Measurements from ENCODE around the gene TBR1. TPM values are rescaled to one million over a fixed set of nuclear protein-coding genes. Genes with fewer than 3 reads are reported as not detected.

TBR1 gene
- not detected for total RNA-seq

DNA sequence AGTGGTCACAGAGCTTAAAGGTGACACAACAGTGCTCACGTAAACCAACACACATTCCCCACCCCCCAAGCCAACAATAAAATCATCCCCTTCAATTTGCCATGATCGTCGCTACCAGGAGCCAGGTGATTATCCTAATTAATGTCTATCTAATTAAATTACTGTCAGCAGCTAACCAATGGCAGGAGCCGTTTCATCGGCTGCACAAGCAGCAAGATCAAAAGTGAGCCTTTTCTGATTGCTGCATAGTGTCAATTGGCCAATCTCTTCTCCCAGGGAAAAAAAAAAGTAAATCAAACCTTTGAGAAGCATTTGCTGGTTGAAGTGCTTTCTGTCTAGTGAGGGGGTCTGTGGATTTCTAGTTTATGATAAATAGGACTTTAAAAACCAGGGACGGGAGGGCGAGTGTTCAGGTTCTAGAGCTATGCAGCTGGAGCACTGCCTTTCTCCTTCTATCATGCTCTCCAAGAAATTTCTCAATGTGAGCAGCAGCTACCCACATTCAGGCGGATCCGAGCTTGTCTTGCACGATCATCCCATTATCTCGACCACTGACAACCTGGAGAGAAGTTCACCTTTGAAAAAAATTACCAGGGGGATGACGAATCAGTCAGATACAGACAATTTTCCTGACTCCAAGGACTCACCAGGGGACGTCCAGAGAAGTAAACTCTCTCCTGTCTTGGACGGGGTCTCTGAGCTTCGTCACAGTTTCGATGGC, at the start of gene TBR1:
TSS of gene TBR1 (plus strand) at position 311 of the 721 bp plus-strand sequence. CDS start at position 425, 114 bp downstream.
- peak within 1 kb of the TSS; percentile 45 for H3K4me3 Mint-ChIP-seq
- H3K9me3 Mint-ChIP-seq = no peaks in the 10 kb centered on the region
- H3K27me3 Mint-ChIP-seq = peaks cover 62% of the 10 kb centered on the region
- POLR2A ChIA-PET = interaction anchor here (0.6 kb wide), 1 partner anchor 8 kb away, joined by 4 read pairs; no protein-coding TSS in a partner anchor
- intact Hi-C loops (cut with micrococcal nuclease) = loop anchor here (1.0 to 5.0 kb wide), 4 partner anchors 8 to 179 kb away; partner anchors contain the start of gene PSMD14
- DNase-seq = no peak
- peaks cover 3% of the 10 kb centered on the region for H3K36me3 Mint-ChIP-seq
- no peak within 1 kb of the TSS for H3K27ac Mint-ChIP-seq
- CTCF ChIA-PET = interaction anchor here (0.8 to 1.1 kb wide), 3 partner anchors 9 to 193 kb away, joined by 3 to 5 read pairs (median 3); no protein-coding TSS in a partner anchor
- H3K4me1 Mint-ChIP-seq (ENCODE audit: low read depth) = peaks cover 47% of the 10 kb centered on the region

DNA sequence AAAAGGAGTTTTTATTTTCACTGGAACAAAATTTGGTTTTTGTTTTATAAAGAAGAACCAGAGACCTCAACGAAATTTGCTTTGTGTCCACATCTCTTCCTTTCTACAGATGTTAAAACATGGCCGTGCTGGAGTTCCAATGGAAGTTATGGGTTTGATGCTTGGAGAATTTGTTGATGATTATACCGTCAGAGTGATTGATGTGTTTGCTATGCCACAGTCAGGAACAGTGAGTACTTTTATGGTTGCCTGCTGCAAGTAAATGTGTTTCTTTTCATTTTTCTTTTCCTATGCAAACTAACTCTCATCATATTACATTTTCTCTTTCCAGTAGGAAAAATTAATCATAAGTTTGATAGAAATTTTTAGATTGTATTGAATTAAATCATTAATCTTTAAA, 48.4 kb upstream of the TBR1 start:
- CTCF ChIA-PET = no interaction called here
- no peak overlapping the region for H3K27ac Mint-ChIP-seq
- no peaks in the 10 kb centered on the region for H3K27me3 Mint-ChIP-seq
- no peak for DNase-seq
- H3K4me1 Mint-ChIP-seq (ENCODE audit: low read depth) = no peaks in the 10 kb centered on the region
- POLR2A ChIA-PET = no interaction called here
- H3K9me3 Mint-ChIP-seq = peaks cover 4% of the 10 kb centered on the region
- intact Hi-C loops (cut with micrococcal nuclease) = no loop called here
- H3K36me3 Mint-ChIP-seq = peaks cover 24% of the 10 kb centered on the region
- no peak overlapping the region for H3K4me3 Mint-ChIP-seq

GRCh38 chr2:161369311-161369710, 46.8 kb upstream of the TBR1 start:
- intact Hi-C loops (cut with micrococcal nuclease) = no loop called here
- no peak for DNase-seq
- no peak overlapping the region for H3K27ac Mint-ChIP-seq
- peaks cover 22% of the 10 kb centered on the region for H3K36me3 Mint-ChIP-seq
- no peaks in the 10 kb centered on the region for H3K9me3 Mint-ChIP-seq
- H3K4me1 Mint-ChIP-seq (ENCODE audit: low read depth) = no peaks in the 10 kb centered on the region
- ChIA-PET CTCF (no interaction called here), POLR2A (no interaction called here)
- H3K4me3 Mint-ChIP-seq = no peak overlapping the region
- no peaks in the 10 kb centered on the region for H3K27me3 Mint-ChIP-seq

DNA sequence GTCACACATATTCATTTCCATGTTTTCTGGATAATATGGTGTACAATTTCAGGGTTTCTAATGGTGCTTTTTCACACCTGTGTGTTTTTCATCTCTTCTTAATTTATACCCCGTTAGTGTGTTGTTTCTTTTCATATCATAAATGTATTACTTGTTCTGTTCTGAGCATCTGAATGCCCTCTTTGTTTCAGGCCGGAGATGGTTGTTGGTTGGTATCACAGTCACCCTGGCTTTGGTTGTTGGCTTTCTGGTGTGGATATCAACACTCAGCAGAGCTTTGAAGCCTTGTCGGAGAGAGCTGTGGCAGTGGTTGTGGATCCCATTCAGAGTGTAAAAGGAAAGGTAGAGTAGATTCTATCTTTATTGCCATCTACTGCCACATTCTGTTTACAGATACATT, 45.1 kb upstream of the TBR1 start:
- Mint-ChIP-seq H3K9me3 (no peaks in the 10 kb centered on the region), H3K27ac (no peak overlapping the region), H3K4me1 (ENCODE audit: low read depth) (no peaks in the 10 kb centered on the region), H3K4me3 (no peak overlapping the region), H3K36me3 (peaks cover 27% of the 10 kb centered on the region), H3K27me3 (no peaks in the 10 kb centered on the region)
- intact Hi-C loops (cut with micrococcal nuclease) = no loop called here
- no peak for DNase-seq
- POLR2A ChIA-PET = no interaction called here
- CTCF ChIA-PET = no interaction called here

- Mint-ChIP-seq H3K27ac (no peak overlapping the region), H3K27me3 (no peaks in the 10 kb centered on the region), H3K36me3 (peaks cover 27% of the 10 kb centered on the region), H3K4me3 (no peak overlapping the region), H3K4me1 (ENCODE audit: low read depth) (no peaks in the 10 kb centered on the region), H3K9me3 (no peaks in the 10 kb centered on the region)
- DNase-seq = no peak
- intact Hi-C loops (cut with micrococcal nuclease) = no loop called here
- ChIA-PET POLR2A (no interaction called here), CTCF (no interaction called here)
These were observed 44.2 kb upstream of the TBR1 start for GRCh38 chr2:161371869-161372268.

DNA sequence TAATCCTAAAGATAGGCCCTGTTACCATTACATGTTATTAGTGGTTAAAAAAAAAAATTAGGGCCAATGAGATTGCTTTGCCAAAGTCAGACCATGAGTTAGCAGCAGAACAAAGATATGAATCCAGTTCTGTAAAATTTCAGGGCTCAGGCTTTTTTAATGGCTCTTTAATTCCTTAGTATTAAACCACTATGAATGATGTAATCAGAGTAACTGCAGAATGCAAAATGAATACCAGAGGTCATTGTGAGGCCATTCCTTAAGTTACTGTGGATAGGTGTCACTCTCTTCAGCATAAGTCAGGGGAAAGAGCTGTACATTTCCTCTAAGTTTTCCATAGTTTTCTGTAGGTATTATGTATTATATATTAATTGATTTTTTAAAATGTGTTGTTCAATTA, 42.2 kb upstream of the TBR1 start:
- Mint-ChIP-seq H3K27me3 (no peaks in the 10 kb centered on the region), H3K4me1 (ENCODE audit: low read depth) (no peaks in the 10 kb centered on the region), H3K4me3 (no peak overlapping the region), H3K27ac (no peak overlapping the region), H3K9me3 (no peaks in the 10 kb centered on the region), H3K36me3 (peaks cover 25% of the 10 kb centered on the region)
- ChIA-PET POLR2A (no interaction called here), CTCF (interaction anchor here (0.7 kb wide), 1 partner anchor 70 kb away, joined by 5 read pairs; no protein-coding TSS in a partner anchor)
- no peak for DNase-seq
- intact Hi-C loops (cut with micrococcal nuclease) = no loop called here

GRCh38 chr2:161374446-161374845, 41.7 kb upstream of the TBR1 start:
- no peak overlapping the region for H3K4me3 Mint-ChIP-seq
- DNase-seq = no peak
- POLR2A ChIA-PET = no interaction called here
- no peaks in the 10 kb centered on the region for H3K27me3 Mint-ChIP-seq
- no peaks in the 10 kb centered on the region for H3K4me1 Mint-ChIP-seq (ENCODE audit: low read depth)
- no peaks in the 10 kb centered on the region for H3K9me3 Mint-ChIP-seq
- peaks cover 25% of the 10 kb centered on the region for H3K36me3 Mint-ChIP-seq
- CTCF ChIA-PET = interaction anchor here (0.7 kb wide), 1 partner anchor 71 kb away, joined by 5 read pairs; no protein-coding TSS in a partner anchor
- intact Hi-C loops (cut with micrococcal nuclease) = no loop called here
- no peak overlapping the region for H3K27ac Mint-ChIP-seq

GRCh38 chr2:161379740-161380139, 36.4 kb upstream of the TBR1 start:
- Mint-ChIP-seq H3K4me3 (no peak overlapping the region), H3K36me3 (peaks cover 12% of the 10 kb centered on the region), H3K9me3 (no peaks in the 10 kb centered on the region), H3K27ac (no peak overlapping the region), H3K27me3 (no peaks in the 10 kb centered on the region), H3K4me1 (ENCODE audit: low read depth) (peaks cover 6% of the 10 kb centered on the region)
- POLR2A ChIA-PET = interaction anchor here (1.4 kb wide), 1 partner anchor 47 kb away, joined by 3 read pairs; no protein-coding TSS in a partner anchor
- intact Hi-C loops (cut with micrococcal nuclease) = no loop called here
- no peak for DNase-seq
- CTCF ChIA-PET = interaction anchor here (1.2 to 1.4 kb wide), 2 partner anchors 16 to 18 kb away, joined by 3 read pairs; no protein-coding TSS in a partner anchor

- ChIA-PET CTCF (no interaction called here), POLR2A (no interaction called here)
- intact Hi-C loops (cut with micrococcal nuclease) = no loop called here
These were observed 34.6 kb upstream of the TBR1 start for GRCh38 chr2:161381546-161381945.

GRCh38 chr2:161382747-161383146, 33.4 kb upstream of the TBR1 start:
- no peak for DNase-seq
- Mint-ChIP-seq H3K4me1 (ENCODE audit: low read depth) (peaks cover 9% of the 10 kb centered on the region), H3K9me3 (no peaks in the 10 kb centered on the region), H3K27ac (no peak overlapping the region), H3K27me3 (no peaks in the 10 kb centered on the region), H3K4me3 (no peak overlapping the region), H3K36me3 (peaks cover 14% of the 10 kb centered on the region)
- intact Hi-C loops (cut with micrococcal nuclease) = no loop called here
- POLR2A ChIA-PET = no interaction called here
- CTCF ChIA-PET = interaction anchor here (0.8 kb wide), 1 partner anchor 159 kb away, joined by 3 read pairs; no protein-coding TSS in a partner anchor

More at GRCh38 chr2:161381546-161381945, 34.6 kb upstream of the TBR1 start:
- Mint-ChIP-seq H3K9me3 (no peaks in the 10 kb centered on the region), H3K27ac (no peak overlapping the region), H3K27me3 (no peaks in the 10 kb centered on the region), H3K36me3 (peaks cover 10% of the 10 kb centered on the region), H3K4me3 (no peak overlapping the region), H3K4me1 (ENCODE audit: low read depth) (peaks cover 9% of the 10 kb centered on the region)
- DNase-seq = no peak

- ChIA-PET CTCF (no interaction called here), POLR2A (no interaction called here)
- Mint-ChIP-seq H3K4me1 (ENCODE audit: low read depth) (peaks cover 9% of the 10 kb centered on the region), H3K27me3 (no peaks in the 10 kb centered on the region), H3K27ac (no peak overlapping the region), H3K36me3 (peaks cover 12% of the 10 kb centered on the region), H3K4me3 (no peak overlapping the region), H3K9me3 (no peaks in the 10 kb centered on the region)
- DNase-seq = peak; percentile 15
- intact Hi-C loops (cut with micrococcal nuclease) = no loop called here
These were observed 31.2 kb upstream of the TBR1 start for GRCh38 chr2:161384864-161385263.

DNA sequence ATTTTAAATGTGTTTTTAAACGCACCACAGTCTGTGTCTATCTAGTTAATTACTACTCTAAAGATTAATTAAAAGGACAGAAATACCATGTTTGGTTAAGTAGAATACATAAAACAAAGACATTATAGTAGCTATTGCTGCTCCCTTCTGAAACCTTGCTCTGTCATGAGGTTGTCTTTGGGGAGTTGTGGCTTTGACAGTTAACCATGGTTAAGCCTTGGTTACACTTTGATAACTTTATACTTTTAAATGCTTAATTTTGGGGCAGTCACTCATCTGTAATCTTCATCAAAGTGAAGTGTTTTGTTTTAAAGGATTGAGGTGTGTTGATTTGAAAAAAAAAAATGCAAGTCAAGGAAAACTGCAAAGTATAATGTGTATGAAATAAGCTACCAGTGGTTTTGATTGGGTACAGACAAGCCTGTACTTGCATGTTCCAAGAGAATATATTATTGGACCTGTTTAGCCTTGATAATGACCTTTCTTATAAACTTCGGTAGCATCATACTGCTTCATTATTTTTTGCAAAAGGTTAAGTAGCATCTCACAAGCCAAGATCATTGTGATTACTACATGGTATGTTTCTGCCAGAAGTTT, 29.8 kb upstream of the TBR1 start:
- no peak overlapping the region for H3K27ac Mint-ChIP-seq
- CTCF ChIA-PET = interaction anchor here (0.6 kb wide), 1 partner anchor 146 kb away, joined by 3 read pairs; no protein-coding TSS in a partner anchor
- H3K9me3 Mint-ChIP-seq = no peaks in the 10 kb centered on the region
- POLR2A ChIA-PET = no interaction called here
- H3K4me3 Mint-ChIP-seq = no peak overlapping the region
- H3K36me3 Mint-ChIP-seq = peaks cover 18% of the 10 kb centered on the region
- peaks cover 9% of the 10 kb centered on the region for H3K4me1 Mint-ChIP-seq (ENCODE audit: low read depth)
- intact Hi-C loops (cut with micrococcal nuclease) = no loop called here
- DNase-seq = no peak
- H3K27me3 Mint-ChIP-seq = no peaks in the 10 kb centered on the region

All from activated CD4-positive, alpha-beta memory T cell treated with anti-CD3 and anti-CD28 coated beads for 36 hours (primary cell).